Embryonic facial prominence (tissue), 1 donor: ENCODE results near the gene C12orf43.
A peak's percentile ranks its signal among the peaks of the same experiment; 100 is the strongest.
"Not testable (repeated sequence)": the region's sequence is repeated elsewhere in the genome, so short reads cannot be mapped to it uniquely, and the experiment has no call there.

ENCODE experiments used
- DNase-seq: peaks from one replicate; pipeline ENCODE4 v3.0.0-alpha.2; 2016; ENCODE audit errors: extremely low spot score

C12orf43 gene, protein sequence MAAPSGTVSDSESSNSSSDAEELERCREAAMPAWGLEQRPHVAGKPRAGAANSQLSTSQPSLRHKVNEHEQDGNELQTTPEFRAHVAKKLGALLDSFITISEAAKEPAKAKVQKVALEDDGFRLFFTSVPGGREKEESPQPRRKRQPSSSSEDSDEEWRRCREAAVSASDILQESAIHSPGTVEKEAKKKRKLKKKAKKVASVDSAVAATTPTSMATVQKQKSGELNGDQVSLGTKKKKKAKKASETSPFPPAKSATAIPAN

DNA sequence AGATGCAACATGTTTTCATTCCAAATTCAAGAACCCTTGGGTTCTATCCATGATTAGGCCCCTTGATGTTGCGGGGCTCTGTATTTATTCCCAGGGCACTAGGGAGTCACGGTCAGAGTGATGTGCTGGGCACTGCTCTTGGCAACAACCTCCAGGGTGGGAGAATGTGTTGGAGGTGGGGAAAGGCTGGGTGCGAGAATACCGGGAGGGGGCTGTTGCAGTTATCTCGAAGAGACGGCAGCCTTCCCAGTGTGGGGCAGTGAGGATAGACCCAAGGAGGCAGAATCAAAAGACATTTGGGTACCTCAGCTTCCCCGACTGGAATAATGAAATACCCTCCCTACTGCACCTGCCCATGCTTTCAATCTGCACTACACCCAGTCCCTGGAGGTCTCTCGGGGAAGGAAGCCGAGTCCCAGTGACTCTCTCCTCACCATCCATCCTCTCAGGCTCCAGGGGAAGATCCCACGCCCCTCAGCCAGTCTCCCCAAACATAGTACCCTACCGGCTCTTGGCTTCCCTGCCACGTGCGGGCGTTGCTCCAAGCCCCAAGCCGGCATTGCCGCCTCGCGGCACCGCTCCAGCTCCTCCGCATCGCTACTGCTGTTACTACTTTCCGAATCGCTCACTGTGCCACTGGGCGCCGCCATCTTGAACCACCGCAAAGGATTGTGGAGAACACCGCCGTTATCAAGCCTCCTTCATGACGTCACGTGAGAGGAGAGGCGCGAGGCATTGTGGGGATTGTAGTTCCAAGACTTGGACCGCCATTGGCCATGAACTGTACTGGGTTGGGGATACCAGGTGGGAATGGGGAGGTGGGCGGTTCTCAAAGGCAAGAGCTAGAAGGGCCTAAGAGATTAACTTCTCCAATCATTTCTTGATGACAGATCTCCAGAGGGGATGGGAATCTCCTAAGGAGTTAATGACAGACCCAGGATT lies at the start of gene C12orf43:
C12orf43 (minus strand) TSS at position 663 of the 942 bp plus-strand sequence; CDS start at position 650, 13 bp downstream.
- peak; percentile 92 for DNase-seq

DNA sequence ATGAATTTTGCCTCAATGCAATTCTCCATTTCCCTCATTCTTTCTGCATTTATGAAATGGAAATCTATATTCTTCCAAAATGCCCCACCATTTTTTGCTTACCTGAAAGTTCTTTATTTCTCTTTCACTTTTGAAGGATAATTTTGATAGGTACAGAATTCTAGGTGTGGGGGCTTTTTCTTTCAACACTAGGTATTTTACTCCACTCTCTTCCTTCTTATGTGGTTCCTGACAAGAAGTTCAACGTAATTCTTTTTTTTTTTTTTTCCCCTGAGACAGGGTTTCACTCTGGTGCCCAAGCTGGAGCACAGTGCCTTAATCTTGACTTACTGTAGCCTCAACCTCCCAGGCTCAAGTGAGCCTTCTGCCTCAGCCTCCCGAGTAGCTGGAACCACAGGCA lies 49.1 kb upstream of the C12orf43 start:
- DNase-seq = no peak

DNA sequence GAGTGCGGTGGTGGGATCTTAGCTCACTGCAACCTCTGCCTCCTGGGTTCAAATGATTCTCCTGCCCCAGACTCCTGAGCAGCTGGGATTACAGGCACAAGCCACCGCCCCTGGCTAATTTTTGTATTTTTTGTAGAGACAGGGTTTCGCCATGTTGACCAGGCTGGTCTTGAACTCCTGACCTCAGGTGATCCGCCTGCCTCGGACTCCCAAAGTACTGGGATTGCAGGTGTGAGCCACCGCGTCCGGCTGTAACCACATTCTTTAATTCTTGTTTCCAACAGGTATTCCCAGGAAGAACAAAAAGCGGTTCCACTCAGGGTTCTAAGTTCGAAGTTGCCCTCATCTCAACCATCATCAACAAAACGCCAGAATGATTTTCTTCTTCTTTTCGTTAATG lies 48.3 kb upstream of the C12orf43 start:
- not testable (repeated sequence) for DNase-seq

GRCh38 chr12:121064116-121064515 lies 47.8 kb upstream of the C12orf43 start:
- DNase-seq = no peak

DNA sequence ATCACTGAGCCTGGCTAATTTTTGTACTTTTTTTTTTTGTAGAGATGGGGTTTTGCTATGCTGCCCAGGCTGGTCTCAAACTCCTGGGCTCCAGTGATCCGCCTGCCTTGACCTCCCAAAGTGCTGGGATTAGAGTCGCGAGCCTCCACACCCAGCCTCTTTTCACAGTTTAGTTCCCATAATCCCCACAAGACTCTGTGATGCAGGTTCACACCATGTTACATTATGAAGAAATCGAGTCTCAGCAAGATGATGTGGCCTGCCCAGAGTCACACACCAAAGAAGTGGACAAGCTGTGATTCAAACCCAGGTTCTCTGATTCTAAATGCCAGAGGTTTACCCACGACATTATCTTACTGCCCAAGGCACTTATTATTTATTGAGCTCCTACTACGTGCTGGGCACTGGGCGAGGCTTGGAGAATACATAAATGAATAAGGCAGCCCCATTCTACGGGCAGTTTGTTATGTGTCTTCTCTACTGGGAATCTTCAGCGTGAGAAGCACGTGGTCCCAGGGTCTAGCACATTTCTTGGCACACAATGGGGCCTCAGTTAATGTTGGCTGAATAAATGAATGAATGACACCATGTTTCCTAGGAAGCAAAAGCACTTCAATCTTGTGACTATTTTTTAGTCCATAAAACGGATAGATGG lies 46.2 kb upstream of the C12orf43 start:
- DNase-seq = no peak

GRCh38 chr12:121061831-121062230 lies 45.5 kb upstream of the C12orf43 start:
- peak; percentile 9 for DNase-seq

DNA sequence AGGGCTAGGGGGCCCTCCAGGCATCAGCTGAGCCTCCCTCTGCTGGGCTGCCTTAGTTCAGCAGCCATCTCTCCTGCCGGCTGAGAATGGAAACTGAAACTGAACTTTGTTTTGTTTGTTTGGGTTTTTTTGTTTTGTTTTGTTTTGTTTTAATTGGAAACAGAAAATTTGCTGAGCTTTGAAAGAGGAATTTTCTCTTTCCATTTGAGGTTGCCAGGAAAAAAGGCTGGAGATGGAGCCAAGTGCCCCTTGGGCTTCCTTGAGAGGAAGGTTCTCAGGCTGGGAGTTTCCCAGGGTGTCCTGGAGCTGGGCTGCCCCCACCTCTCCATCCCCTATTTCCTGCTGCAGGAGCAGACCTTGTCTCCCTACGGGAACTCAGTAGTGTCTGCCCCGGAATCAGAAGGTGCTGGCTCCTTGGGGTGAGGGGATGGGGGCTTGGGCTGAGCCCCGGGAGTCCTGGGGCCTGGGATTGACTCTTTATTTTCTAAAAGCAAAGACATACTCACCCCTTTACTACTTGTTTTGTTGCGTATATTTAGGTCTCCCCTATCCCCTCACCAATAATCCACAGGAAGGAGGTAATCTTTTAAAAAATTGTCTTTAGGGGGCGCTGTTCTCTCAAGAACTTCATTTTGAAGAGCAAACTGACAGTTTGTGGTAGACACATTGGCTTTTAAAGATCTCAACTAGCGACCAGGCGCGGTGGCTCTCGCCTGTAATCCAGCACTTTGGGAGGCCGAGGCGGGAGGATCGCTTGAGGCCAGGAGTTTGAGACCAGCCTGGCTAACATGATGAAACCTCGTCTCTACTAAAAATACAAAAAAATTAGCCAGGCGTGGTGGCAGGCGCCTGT lies 44.1 kb upstream of the C12orf43 start:
- peak; percentile 53 for DNase-seq

- no peak for DNase-seq
Observed at GRCh38 chr12:121059031-121059898, 43.0 kb upstream of the C12orf43 start.

DNA sequence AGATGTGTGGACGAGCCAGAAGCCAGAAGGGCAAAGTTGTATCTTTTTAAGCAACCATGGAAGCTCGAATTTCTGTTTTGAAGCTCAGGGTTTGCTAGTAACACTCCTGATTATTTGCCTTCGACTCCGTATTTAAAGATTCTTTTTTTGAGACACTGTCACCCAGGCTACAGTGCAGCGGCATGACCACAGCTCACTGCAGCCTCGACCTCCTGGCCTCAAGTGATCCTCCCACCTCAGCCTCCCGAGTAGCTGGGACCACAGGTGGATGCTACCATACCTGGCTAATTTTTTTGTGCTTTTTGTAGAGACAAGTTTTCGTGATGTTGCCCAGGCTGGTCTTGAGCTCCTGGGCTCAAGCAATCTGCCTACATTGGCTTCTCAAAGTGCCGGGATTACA lies 41.5 kb upstream of the C12orf43 start:
- DNase-seq = no peak

GRCh38 chr12:121053706-121054105 lies 37.4 kb upstream of the C12orf43 start:
- DNase-seq = no peak

DNA sequence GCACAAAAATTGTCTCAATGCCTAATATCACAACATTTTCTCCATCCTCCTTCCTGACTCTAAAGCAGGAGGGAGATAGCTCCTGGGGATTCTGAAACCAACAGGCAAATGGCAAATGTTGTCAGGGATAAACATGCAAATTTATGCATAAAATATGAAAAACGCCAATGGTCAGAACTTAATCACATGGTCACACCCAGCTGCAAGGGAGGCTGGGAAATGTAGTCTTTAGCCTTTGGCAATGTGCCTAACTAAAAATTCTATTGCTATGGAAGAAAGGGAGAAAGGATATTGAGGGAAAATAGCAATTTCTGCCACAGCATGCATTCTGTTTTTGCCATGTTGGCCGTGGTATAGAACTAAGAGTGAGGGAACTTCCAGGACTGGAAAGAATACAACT lies 34.4 kb upstream of the C12orf43 start:
- DNase-seq = no peak

DNA sequence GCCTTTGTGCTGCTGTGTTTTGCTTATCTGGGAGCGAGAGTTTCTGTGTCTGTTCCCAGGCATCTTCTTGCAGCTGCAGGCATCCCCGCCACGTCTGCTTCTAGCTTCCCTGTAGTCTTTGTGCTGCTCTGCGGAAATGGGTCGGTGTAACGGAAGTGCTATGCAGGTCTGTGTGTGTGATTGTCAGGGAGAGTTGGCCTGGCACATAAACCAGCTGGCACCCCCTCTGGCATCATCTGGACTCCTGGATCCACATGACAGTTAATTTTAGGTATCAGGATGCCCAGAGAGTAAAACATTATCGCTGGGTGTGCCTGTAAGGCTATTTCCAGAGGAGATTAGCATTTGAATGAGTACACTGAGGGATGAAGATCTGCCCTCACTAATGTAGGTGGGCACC lies 32.2 kb upstream of the C12orf43 start:
- no peak for DNase-seq

DNA sequence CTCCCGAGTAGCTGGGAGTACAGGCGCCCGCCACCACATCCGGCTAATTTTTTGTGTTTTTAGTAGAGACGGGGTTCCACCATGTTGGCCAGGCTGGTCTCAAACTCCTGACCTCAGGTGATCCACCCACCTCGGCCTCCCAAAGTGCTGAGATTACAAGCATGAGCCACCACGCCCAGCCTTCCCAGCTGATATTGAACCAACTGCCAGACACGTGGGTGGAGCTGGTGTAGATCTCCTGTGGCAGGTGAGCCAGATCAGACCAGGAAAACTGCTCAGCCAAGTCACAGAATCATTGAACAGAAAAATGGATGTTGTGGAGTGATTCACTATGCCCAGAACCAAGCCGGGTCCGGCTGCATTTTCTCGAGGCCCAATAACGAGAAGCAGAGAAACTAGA lies 31.1 kb upstream of the C12orf43 start:
- not testable (repeated sequence) for DNase-seq

GRCh38 chr12:121043067-121043466 lies 26.8 kb upstream of the C12orf43 start:
- DNase-seq = no peak

- no peak for DNase-seq
Observed at GRCh38 chr12:121038861-121039668, 22.8 kb upstream of the C12orf43 start, which contains the start of gene OASL. TSS of gene OASL (minus strand) at chr12:121039246. CDS start at chr12:121038971, 275 bp downstream.

DNA sequence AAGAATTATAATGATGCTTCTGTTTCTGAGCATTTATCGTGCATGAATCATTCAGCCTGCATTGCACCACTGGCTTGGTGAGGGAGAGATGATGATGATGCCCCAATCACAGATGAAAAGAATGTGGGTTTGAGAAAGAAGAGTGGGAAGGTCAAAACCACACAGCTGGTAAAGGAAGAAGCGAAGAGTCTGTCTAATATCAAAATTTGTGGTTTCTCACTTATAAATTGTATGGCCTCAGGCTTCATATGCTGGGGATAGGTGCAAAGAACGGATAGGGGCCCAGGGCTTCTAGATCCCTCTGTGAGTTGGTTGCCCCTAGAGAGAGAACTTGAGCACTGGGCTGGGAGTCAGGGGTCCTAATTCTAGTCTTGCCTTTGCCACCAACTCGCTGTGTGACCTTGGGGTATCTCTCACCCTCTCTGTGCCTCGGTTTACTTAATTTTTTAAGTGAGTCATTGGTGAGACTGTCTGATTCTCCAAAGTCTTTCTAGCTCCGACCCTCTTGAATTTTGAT lies 20.6 kb upstream of the C12orf43 start:
- no peak for DNase-seq

- DNase-seq = no peak
Observed at GRCh38 chr12:121034616-121035305, 18.5 kb upstream of the C12orf43 start.

DNA sequence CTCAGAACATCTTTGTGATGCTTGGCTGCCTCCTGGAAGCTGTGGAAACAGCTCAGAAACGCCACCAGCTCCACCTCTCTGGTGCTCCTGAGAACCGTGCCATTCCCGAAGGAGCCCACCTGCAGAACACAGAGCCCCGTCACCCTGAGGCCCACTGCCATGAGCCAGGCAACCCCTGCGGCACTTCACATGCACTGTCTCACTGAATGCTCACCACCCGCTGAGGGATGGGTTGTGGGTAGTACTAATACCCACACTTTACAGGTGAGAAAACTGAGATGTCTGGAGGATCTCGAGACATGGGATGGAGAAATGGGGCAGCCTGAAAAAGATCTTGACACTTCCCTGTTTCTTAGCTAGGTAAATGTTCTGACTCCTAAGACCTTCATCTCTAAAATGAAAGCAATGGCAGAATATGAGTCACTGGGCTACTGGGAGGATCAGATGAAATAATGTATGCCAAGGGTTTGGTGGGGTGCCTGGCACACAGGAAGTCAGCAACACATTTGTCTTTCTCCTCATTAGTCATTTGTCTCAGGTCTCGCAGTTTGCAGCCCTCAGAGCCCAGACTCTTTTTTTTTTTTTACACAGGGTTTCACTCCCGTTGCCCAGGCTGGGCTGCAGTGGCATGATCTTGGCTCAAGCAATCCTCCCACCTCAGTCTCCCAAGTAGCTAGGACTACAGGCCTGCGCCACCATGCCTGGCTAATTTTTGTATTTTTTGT lies 17.5 kb upstream of the C12orf43 start:
- no peak for DNase-seq
